Measurements from ENCODE around the gene GGA2. TPM values are rescaled to one million over a fixed set of nuclear protein-coding genes. Genes with fewer than 3 reads are reported as not detected.

Gene GGA2
- total and polyA plus RNA-seq, 8 donors: 17.6 to 62.5 (median 37.3) TPM

GRCh38 chr16:23500212-23500861 is 10.0 kb downstream of the GGA2 start:
- intact Hi-C loops (cut with DNase I; ENCODE audit: low total_unique reads): no loop called here
- peak overlapping the region in 4 of 5 donors; percentile 3 to 56 (median 47) for H3K27ac ChIP-seq
- no peaks in the 10 kb centered on the region for H3K27me3 ChIP-seq
- H3K36me3 ChIP-seq: peaks cover 2 to 13% (median 12%) of the 10 kb centered on the region in 4 donors
- TF ChIP-seq POLR2AphosphoS5 (IDR thresholded peaks at IDR 0.05) (no peak), POLR2A (IDR thresholded peaks at IDR 0.05) (no peak), EP300 (IDR thresholded peaks at IDR 0.05) (no peak)
- peak; percentile 43 to 64 for DNase-seq
- 78 to 93% (median 87%) methylated on average over 18 to 20 of the region's 20 CpGs for WGBS, 5 donors
- peaks cover 40 to 90% (median 76%) of the 10 kb centered on the region in 4 donors for H3K4me1 ChIP-seq
- H3K9me3 ChIP-seq: no peaks in the 10 kb centered on the region
- H3K4me3 ChIP-seq: no peak overlapping the region

GRCh38 chr16:23499801-23500200 is 10.5 kb downstream of the GGA2 start:
- intact Hi-C loops (cut with DNase I; ENCODE audit: low total_unique reads): no loop called here
- 71 to 82% (median 73%) methylated on average over 7 of the region's 7 CpGs for WGBS, 5 donors
- peaks cover 37 to 84% (median 71%) of the 10 kb centered on the region in 4 donors for H3K4me1 ChIP-seq
- TF ChIP-seq, protein P1, sequence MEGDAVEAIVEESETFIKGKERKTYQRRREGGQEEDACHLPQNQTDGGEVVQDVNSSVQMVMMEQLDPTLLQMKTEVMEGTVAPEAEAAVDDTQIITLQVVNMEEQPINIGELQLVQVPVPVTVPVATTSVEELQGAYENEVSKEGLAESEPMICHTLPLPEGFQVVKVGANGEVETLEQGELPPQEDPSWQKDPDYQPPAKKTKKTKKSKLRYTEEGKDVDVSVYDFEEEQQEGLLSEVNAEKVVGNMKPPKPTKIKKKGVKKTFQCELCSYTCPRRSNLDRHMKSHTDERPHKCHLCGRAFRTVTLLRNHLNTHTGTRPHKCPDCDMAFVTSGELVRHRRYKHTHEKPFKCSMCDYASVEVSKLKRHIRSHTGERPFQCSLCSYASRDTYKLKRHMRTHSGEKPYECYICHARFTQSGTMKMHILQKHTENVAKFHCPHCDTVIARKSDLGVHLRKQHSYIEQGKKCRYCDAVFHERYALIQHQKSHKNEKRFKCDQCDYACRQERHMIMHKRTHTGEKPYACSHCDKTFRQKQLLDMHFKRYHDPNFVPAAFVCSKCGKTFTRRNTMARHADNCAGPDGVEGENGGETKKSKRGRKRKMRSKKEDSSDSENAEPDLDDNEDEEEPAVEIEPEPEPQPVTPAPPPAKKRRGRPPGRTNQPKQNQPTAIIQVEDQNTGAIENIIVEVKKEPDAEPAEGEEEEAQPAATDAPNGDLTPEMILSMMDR (IDR thresholded peaks at IDR 0.05): no peak
- TF ChIP-seq POLR2A (IDR thresholded peaks at IDR 0.05) (no peak), POLR2AphosphoS5 (IDR thresholded peaks at IDR 0.05) (no peak), EP300 (IDR thresholded peaks at IDR 0.05) (no peak)
- H3K4me3 ChIP-seq: no peak overlapping the region
- peaks cover 5 to 18% (median 18%) of the 10 kb centered on the region in 4 donors for H3K36me3 ChIP-seq
- no peaks in the 10 kb centered on the region for H3K9me3 ChIP-seq
- peak in 1 of 2 donors; percentile 27 for DNase-seq
- peak overlapping the region in 4 of 5 donors; percentile 3 to 56 (median 47) for H3K27ac ChIP-seq
- H3K27me3 ChIP-seq: no peaks in the 10 kb centered on the region

DNA sequence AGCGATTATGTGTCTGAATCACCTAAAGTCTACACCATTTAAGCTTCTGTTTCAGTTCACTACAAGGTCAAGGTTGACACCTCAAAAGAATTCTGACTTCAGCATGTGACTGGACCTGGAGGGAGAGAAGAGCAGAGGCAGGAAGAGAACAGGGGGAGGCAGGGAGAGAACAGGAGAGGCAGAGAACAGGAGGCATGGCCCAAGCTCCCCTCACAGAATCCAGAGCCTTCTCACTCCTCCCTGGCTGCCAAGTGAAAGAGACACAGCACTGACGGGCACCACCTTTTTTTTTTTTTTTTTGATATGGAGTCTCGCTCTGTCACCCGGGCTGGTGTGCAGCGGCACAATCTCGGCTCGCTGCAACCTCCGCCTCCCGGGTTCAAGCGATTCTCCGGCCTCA is 11.4 kb downstream of the GGA2 start:
- no peaks in the 10 kb centered on the region for H3K27me3 ChIP-seq
- H3K36me3 ChIP-seq: peaks cover 15 to 28% (median 27%) of the 10 kb centered on the region in 4 donors
- H3K4me1 ChIP-seq: peaks cover 28 to 75% (median 61%) of the 10 kb centered on the region in 4 donors
- no peak overlapping the region for H3K4me3 ChIP-seq
- no peak for DNase-seq
- no peak for TF ChIP-seq POLR2AphosphoS5 (IDR thresholded peaks at IDR 0.05)
- TF ChIP-seq EP300 (IDR thresholded peaks at IDR 0.05): no peak
- no peak for TF ChIP-seq POLR2A (IDR thresholded peaks at IDR 0.05)
- TF ChIP-seq, protein P1 (IDR thresholded peaks at IDR 0.05): no peak
- intact Hi-C loops (cut with DNase I; ENCODE audit: low total_unique reads): no loop called here
- no peaks in the 10 kb centered on the region for H3K9me3 ChIP-seq
- peak overlapping the region in 1 of 5 donors; percentile 39 for H3K27ac ChIP-seq
- 85 to 93% (median 90%) methylated on average over 11 of the region's 11 CpGs for WGBS, 5 donors

DNA sequence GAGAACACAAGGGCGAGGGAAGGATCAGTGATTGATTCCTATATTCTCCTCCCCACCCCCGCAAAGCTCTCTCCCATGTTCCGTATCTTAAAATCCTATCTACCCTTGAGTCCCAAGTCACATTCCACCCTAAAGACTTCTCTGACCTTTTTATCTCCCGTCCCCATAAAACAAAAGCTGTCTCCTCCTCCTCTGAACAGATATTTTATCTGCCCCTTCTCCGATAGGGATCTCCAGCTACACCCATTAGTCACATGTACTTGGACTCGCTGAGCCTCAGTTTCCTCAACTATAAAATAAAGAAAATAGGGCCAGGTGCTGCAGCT is 12.8 kb downstream of the GGA2 start:
- 74 to 92% (median 78%) methylated on average over 6 of the region's 6 CpGs for WGBS, 5 donors
- Histone ChIP-seq H3K4me3 (no peak overlapping the region), H3K36me3 (peaks cover 28 to 41% (median 41%) of the 10 kb centered on the region in 4 donors), H3K9me3 (no peaks in the 10 kb centered on the region), H3K4me1 (peaks cover 28 to 61% (median 51%) of the 10 kb centered on the region in 4 donors), H3K27me3 (no peaks in the 10 kb centered on the region), H3K27ac (peak overlapping the region in 4 of 5 donors; percentile 24 to 52 (median 44))
- intact Hi-C loops (cut with DNase I; ENCODE audit: low total_unique reads): no loop called here
- TF ChIP-seq POLR2A (IDR thresholded peaks at IDR 0.05): no peak
- TF ChIP-seq POLR2AphosphoS5 (IDR thresholded peaks at IDR 0.05): no peak
- TF ChIP-seq, protein P1 (IDR thresholded peaks at IDR 0.05): no peak
- no peak for TF ChIP-seq EP300 (IDR thresholded peaks at IDR 0.05)
- no peak for DNase-seq

Measured in stomach (tissue), 9 donors.